H9 (cell line): Measurements from ENCODE around the gene ICAM4. TPM values are rescaled to one million over a fixed set of nuclear protein-coding genes. Genes with fewer than 3 reads are reported as not detected.
"Not testable (repeated sequence)": the region's sequence is repeated elsewhere in the genome, so short reads cannot be mapped to it uniquely, and the experiment has no call there.

Experiments used
- DNase-seq: peaks from one replicate; pipeline ENCODE4 v3.0.0-alpha.2; 2017
- H2AFZ ChIP-seq: one replicate; pipeline ENCODE4 v1.6.1; 2013; ENCODE audit warnings: mild to moderate bottlenecking, low read length, control low read depth, moderate library complexity
- H2AK5ac ChIP-seq: 2 replicates; pipeline ENCODE4 v1.6.1; 2013; ENCODE audit warnings: low read length, control low read depth, mixed read lengths; ENCODE audit not compliant: insufficient read length
- H2BK120ac ChIP-seq: one replicate; pipeline ENCODE4 v1.6.1; 2013; ENCODE audit warnings: low read depth, mild to moderate bottlenecking, low read length, control low read depth, inconsistent platforms; ENCODE audit not compliant: poor library complexity, severe bottlenecking
- H2BK12ac ChIP-seq: 2 replicates; pipeline ENCODE4 v1.6.1; 2013; ENCODE audit warnings: low read length, control low read depth, mixed read lengths, low read depth; ENCODE audit not compliant: insufficient read length
- H2BK15ac ChIP-seq: 2 replicates; pipeline ENCODE4 v1.6.1; 2013; ENCODE audit warnings: low read depth, low read length, control low read depth
- H2BK20ac ChIP-seq: one replicate; pipeline ENCODE4 v1.6.1; 2013; ENCODE audit warnings: low read depth, mild to moderate bottlenecking, low read length, control low read depth, inconsistent platforms; ENCODE audit not compliant: poor library complexity, severe bottlenecking
- H2BK5ac ChIP-seq: 2 replicates; pipeline ENCODE4 v1.6.1; 2013; ENCODE audit warnings: low read length, control low read depth, mixed read lengths; ENCODE audit not compliant: insufficient read length
- H3K14ac ChIP-seq: 2 replicates; pipeline ENCODE4 v1.6.1; 2013; ENCODE audit warnings: low read length, control low read depth; ENCODE audit not compliant: insufficient read depth
- H3K18ac ChIP-seq: 2 replicates; pipeline ENCODE4 v1.6.1; 2013; ENCODE audit warnings: low read depth, mild to moderate bottlenecking, mixed read lengths, low read length, control low read depth; ENCODE audit not compliant: insufficient read length
- H3K23ac ChIP-seq: 2 replicates; pipeline ENCODE4 v1.6.1; 2013; ENCODE audit warnings: low read length, control low read depth, mixed read lengths, low read depth; ENCODE audit not compliant: insufficient read length
- H3K23me2 ChIP-seq: 2 replicates; pipeline ENCODE4 v1.6.1; 2013; ENCODE audit warnings: low read depth, mild to moderate bottlenecking, mixed read lengths, low read length, control low read depth; ENCODE audit not compliant: insufficient read length, poor library complexity, severe bottlenecking
- H3K27ac ChIP-seq: 2 replicates; pipeline ENCODE4 v1.5.1; 2013; ENCODE audit warnings: low read length, control low read depth, mixed read lengths, low read depth; ENCODE audit not compliant: insufficient read length
- H3K27me3 ChIP-seq: 2 replicates; pipeline ENCODE4 v1.6.1; 2013; ENCODE audit warnings: low read length, control low read depth, inconsistent platforms; ENCODE audit not compliant: insufficient read depth
- H3K4ac ChIP-seq: 2 replicates; pipeline ENCODE4 v1.6.1; 2013; ENCODE audit warnings: low read depth, mild to moderate bottlenecking, control low read depth, inconsistent platforms, low read length, moderate library complexity
- H3K4me1 ChIP-seq: 2 replicates; pipeline ENCODE4 v1.6.1; 2013; ENCODE audit warnings: low read length, control low read depth, inconsistent platforms; ENCODE audit not compliant: insufficient read depth
- H3K4me2 ChIP-seq: 2 replicates; pipeline ENCODE4 v1.6.1; 2013; ENCODE audit warnings: low read length, control low read depth, mixed read lengths; ENCODE audit not compliant: insufficient read length, insufficient read depth
- H3K56ac ChIP-seq: 2 replicates; pipeline ENCODE4 v1.6.1; 2013; ENCODE audit warnings: low read depth, mild to moderate bottlenecking, mixed read lengths, low read length, control low read depth; ENCODE audit not compliant: insufficient read length
- H3K79me1 ChIP-seq: 2 replicates; pipeline ENCODE4 v1.6.1; 2013; ENCODE audit warnings: low read depth, mild to moderate bottlenecking, moderate library complexity, low read length, control low read depth, inconsistent platforms; ENCODE audit not compliant: insufficient read depth, poor library complexity, severe bottlenecking
- H3K79me2 ChIP-seq: 2 replicates; pipeline ENCODE4 v1.6.1; 2013; ENCODE audit warnings: low read length, control low read depth, inconsistent platforms; ENCODE audit not compliant: insufficient read depth
- H3K9ac ChIP-seq: 2 replicates; pipeline ENCODE4 v1.6.1; 2013; ENCODE audit warnings: low read length, control low read depth, mixed read lengths; ENCODE audit not compliant: insufficient read length; ENCODE audit errors: extremely low read depth
- H3K9me3 ChIP-seq: one replicate; pipeline ENCODE4 v1.6.1; 2013; ENCODE audit warnings: low read depth, low read length, inconsistent platforms; ENCODE audit not compliant: control insufficient read depth
- H3T11ph ChIP-seq: one replicate; pipeline ENCODE4 v1.6.1; 2013; ENCODE audit warnings: mild to moderate bottlenecking, low read length, control low read depth, inconsistent platforms
- H4K20me1 ChIP-seq: one replicate; pipeline ENCODE4 v1.6.1; 2013; ENCODE audit not compliant: control insufficient read depth, insufficient read length, insufficient read depth
- H4K5ac ChIP-seq: 2 replicates; pipeline ENCODE4 v1.6.1; 2013; ENCODE audit warnings: low read depth, mild to moderate bottlenecking, mixed read lengths, low read length, control low read depth; ENCODE audit not compliant: insufficient read length
- H4K8ac ChIP-seq: replicated peaks from 2 replicates; pipeline ENCODE4 v1.6.1; 2013; ENCODE audit warnings: low read length, control low read depth, mixed read lengths, low read depth; ENCODE audit not compliant: insufficient read length
- H4K91ac ChIP-seq: 2 replicates; pipeline ENCODE4 v1.6.1; 2013; ENCODE audit warnings: low read depth, mild to moderate bottlenecking, moderate library complexity, mixed read lengths, low read length, control low read depth; ENCODE audit not compliant: insufficient read length
- H3K27ac Mint-ChIP-seq, 3 experiments: 2 replicates in 2 of 3; 3 replicates in 1 of 3; pipeline ENCODE4 v1.8.0; 2020 to 2021; ENCODE audit warnings: mixed read lengths in 3 of 3, mild to moderate bottlenecking in 1 of 3, moderate library complexity in 1 of 3
- H3K27me3 Mint-ChIP-seq: 2 replicates; pipeline ENCODE4 v1.8.0; 2021; ENCODE audit warnings: low read depth, mild to moderate bottlenecking, moderate library complexity, mixed read lengths
- H3K36me3 Mint-ChIP-seq, 3 experiments: 2 replicates in 2 of 3; 3 replicates in 1 of 3; pipeline ENCODE4 v1.8.0; 2020 to 2021; ENCODE audit warnings: low read depth in 3 of 3, mixed read lengths in 3 of 3; ENCODE audit not compliant: insufficient read depth in 1 of 3
- H3K4me1 Mint-ChIP-seq, 2 experiments: 2 replicates each; pipeline ENCODE4 v1.8.0; 2020; ENCODE audit warnings: mixed read lengths in 2 of 2
- H3K4me3 Mint-ChIP-seq, 2 experiments: 2 replicates in 1 of 2; 3 replicates in 1 of 2; pipeline ENCODE4 v1.8.0; 2020 to 2021; ENCODE audit warnings: mild to moderate bottlenecking in 2 of 2, mixed read lengths in 2 of 2, moderate library complexity in 1 of 2
- H3K9me3 Mint-ChIP-seq, 2 experiments: 2 replicates in 1 of 2; 3 replicates in 1 of 2; pipeline ENCODE4 v1.8.0; 2020; ENCODE audit warnings: mild to moderate bottlenecking in 2 of 2, mixed read lengths in 2 of 2, moderate library complexity in 1 of 2
- WGBS: extraction: QIAGEN DNeasy Blood & Tissue Kit; methylation state at CpG from one replicate; pipeline ENCODE4 v1.1.7; 2013; ENCODE audit warnings: missing lambda C conversion rate, low lambda C conversion rate, mixed read lengths; ENCODE audit not compliant: insufficient read length; ENCODE audit errors: extremely low coverage; 5-methylcytosine and 5-hydroxymethylcytosine counted together
- total RNA-seq: library from RNA; stranded (reverse); gene quantifications from 2 replicates; pipeline ENCODE4 v1.2.1, GENCODE V29; 2021
- TF ChIP-seq, protein P1 (sequence below): fragments of 200-600 bp; sonication (generic); conservative IDR thresholded peaks from 3 replicates; pipeline ENCODE4 v1.8.0; 2021; ENCODE audit warnings: antibody characterized with exemption, mild to moderate bottlenecking

ICAM4 gene
- total RNA-seq, 1 experiment from 2014 or later = 1.1 TPM

DNA sequence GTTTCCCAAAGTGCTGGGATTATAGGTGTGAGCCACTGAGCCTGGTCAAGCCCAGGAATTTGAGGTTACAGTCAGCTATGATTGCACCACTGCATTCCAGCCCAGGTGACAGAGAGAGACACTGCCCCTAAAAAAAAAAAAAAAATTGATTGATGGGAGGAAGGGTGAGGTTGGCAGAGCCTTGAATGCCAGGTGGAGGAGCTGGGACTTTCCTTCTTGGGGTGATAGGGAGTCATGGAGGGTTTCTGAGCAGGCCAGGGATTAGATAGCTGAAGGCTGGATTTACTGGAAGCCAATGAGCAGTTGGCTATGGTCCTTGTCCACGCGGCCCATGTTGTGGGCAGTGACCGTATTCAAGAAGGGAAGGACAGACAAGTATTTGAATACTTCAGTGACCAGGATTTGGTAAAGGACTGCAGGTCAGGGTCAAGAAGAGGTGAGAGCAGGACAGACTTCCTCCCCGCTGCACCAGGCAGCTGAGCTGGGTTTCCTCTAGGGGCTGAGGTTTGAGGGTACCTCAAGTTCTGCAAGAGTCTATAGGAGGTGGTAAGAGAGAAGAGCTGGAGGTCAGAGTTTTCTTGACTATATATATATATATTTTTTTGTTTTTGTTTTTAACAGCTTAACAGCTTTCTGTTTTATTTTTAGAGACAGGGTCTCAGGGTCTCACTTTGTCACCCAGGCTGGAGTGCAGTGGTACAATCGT lies 6.9 kb upstream of the ICAM4 start:
- Histone ChIP-seq H3K23me2 (no peaks in the 10 kb centered on the region), H3K4ac (no peak overlapping the region), H3K18ac (no peak overlapping the region), H2BK120ac (no peak overlapping the region), H2BK20ac (no peak overlapping the region), H4K91ac (no peak overlapping the region), H2BK5ac (no peak overlapping the region), H3K79me1 (no peaks in the 10 kb centered on the region), H3K4me2 (no peak overlapping the region), H3K4me1 (no peaks in the 10 kb centered on the region), H3K9ac (no peak overlapping the region), H3T11ph (no peak overlapping the region), H3K79me2 (no peaks in the 10 kb centered on the region), H3K9me3 (no peaks in the 10 kb centered on the region), H3K23ac (no peak overlapping the region), H2AFZ (no peak overlapping the region), H3K56ac (no peak overlapping the region), H2BK15ac (no peak overlapping the region), H3K27ac (no peak overlapping the region), H4K5ac (no peak overlapping the region), H4K20me1 (no peaks in the 10 kb centered on the region), H2BK12ac (no peak overlapping the region), H4K8ac (no peak overlapping the region), H3K27me3 (no peaks in the 10 kb centered on the region), H3K14ac (no peak overlapping the region), H2AK5ac (no peak overlapping the region)
- DNase-seq = no peak
- TF ChIP-seq, protein P1, sequence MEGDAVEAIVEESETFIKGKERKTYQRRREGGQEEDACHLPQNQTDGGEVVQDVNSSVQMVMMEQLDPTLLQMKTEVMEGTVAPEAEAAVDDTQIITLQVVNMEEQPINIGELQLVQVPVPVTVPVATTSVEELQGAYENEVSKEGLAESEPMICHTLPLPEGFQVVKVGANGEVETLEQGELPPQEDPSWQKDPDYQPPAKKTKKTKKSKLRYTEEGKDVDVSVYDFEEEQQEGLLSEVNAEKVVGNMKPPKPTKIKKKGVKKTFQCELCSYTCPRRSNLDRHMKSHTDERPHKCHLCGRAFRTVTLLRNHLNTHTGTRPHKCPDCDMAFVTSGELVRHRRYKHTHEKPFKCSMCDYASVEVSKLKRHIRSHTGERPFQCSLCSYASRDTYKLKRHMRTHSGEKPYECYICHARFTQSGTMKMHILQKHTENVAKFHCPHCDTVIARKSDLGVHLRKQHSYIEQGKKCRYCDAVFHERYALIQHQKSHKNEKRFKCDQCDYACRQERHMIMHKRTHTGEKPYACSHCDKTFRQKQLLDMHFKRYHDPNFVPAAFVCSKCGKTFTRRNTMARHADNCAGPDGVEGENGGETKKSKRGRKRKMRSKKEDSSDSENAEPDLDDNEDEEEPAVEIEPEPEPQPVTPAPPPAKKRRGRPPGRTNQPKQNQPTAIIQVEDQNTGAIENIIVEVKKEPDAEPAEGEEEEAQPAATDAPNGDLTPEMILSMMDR = no peak
- Mint-ChIP-seq H3K27me3 (peaks cover 3% of the 10 kb centered on the region), H3K4me1 (peaks cover 0 to 12% of the 10 kb centered on the region in 2 experiments; a peak in 2 of 4 replicates), H3K36me3 (peaks cover 0 to under 1% (median 0%) of the 10 kb centered on the region in 3 experiments; a peak in 1 of 7 replicates), H3K27ac (no peak overlapping the region; a peak in 1 of 7 replicates), H3K9me3 (no peaks in the 10 kb centered on the region), H3K4me3 (no peak overlapping the region; a peak in 1 of 5 replicates)
- no CpG with 5 or more reads among the region's 5 CpGs for WGBS

DNA sequence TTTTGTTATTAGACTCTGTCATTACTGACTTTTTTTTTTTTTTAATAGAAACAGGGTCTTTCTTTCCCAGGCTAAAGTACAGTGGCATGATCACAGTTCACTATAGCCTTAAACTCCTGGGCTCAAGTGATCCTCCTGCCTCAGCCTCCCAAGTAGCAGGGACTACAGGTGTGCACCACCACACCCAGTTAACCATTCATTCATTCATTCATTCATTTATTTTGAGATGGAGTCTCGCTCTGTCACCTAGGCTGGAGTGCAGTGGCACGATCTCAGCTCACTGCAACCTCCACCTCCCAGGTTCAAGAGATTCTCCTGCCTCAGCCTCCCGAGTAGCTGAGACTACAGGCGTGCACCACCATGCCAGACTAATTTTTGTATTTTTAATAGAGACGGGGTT lies 4.7 kb upstream of the ICAM4 start:
- H2AK5ac ChIP-seq, H3T11ph ChIP-seq, H2BK20ac ChIP-seq, H3K4me2 ChIP-seq, H4K20me1 ChIP-seq, H2BK120ac ChIP-seq, H3K79me1 ChIP-seq, H2BK5ac ChIP-seq, H3K4me3 Mint-ChIP-seq, H2BK15ac ChIP-seq, H2BK12ac ChIP-seq, H3K4ac ChIP-seq, H3K27ac Mint-ChIP-seq, H3K79me2 ChIP-seq, H3K23ac ChIP-seq, H3K36me3 Mint-ChIP-seq, H2AFZ ChIP-seq, H3K27me3 ChIP-seq, H4K91ac ChIP-seq, H3K9me3 Mint-ChIP-seq, DNase-seq, H4K5ac ChIP-seq, H3K18ac ChIP-seq, H3K9me3 ChIP-seq, H3K27ac ChIP-seq, H3K14ac ChIP-seq, H4K8ac ChIP-seq, H3K56ac ChIP-seq, H3K23me2 ChIP-seq, H3K4me1 ChIP-seq, H3K9ac ChIP-seq: not testable (repeated sequence)
- H3K27me3 Mint-ChIP-seq = peaks cover 23% of the 10 kb centered on the region
- peaks cover 0 to 14% of the 10 kb centered on the region in 2 experiments; a peak in 2 of 4 replicates for H3K4me1 Mint-ChIP-seq
- no CpG with 5 or more reads among the region's 5 CpGs for WGBS
